ENCODE results near the gene PANX2.

Gene PANX2

DNA sequence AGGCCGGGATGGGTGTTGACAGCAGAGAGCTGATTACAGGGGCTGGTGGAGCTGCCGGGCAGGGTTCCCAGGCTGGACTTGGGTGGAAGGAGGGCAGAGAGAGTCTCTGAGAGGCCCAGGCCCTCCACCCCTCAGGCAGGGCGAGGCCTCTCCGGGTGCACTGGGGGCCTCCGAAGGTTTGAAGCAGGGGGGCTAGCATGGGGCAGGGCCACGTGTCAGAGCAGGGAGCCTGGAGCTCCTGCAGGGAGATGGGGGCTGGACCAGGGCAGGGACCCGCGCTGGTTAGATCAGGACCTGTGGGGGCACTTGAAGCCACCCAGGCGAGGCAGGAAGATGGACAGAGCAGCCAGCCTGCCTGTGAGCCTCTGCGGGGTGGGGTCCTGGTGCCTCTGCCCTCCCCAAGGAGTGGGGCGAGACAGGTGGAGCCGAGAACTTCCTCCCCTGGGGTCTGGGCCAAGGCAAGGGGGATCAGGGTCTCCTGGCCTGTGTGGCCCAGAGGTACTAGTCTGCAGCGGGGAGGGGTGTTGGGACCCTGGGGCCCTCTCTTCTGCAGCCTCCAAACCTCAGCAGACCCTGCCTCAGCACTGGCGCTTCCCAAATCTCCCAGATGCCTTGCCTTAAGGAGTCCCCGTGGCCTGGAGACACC, 911 bp downstream of the PANX2 start:
- no peak for DNase-seq

- DNase-seq: no peak
These were observed 1.5 kb downstream of the PANX2 start for GRCh38 chr22:50171965-50172421.

DNA sequence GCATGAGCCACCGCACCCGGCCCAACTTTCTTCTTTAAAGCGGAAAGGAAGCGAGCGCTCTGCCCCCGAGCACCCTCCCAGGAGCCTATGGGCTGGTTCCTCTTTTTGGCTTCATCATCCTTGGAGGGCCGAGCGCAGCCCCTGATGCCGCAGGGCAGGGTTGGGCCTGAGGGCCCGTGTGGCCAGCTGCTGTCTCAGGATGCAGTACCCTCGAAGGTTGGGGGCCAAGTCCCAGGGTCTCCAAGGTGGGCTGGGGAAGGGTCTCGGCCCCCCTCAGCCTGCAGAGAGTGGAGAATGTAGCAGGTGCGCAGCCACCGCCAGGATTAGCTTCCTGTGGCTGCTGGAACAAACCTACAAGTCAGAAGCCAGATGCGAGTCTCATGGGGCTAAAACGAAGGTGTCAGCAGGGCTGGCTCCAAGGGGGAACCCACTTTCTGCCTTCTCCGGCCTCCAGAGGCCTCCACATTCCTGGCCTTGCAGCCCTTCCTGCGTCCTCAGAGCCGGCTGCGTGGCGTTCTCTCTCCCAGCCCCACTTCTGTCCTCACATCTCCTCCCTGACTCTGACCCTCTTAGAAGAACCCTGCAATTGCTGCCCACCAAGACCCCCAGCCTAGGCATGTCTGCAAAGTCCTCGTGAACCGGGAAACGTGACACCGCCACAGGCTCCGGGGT, 2.9 kb downstream of the PANX2 start:
- DNase-seq: no peak

DNA sequence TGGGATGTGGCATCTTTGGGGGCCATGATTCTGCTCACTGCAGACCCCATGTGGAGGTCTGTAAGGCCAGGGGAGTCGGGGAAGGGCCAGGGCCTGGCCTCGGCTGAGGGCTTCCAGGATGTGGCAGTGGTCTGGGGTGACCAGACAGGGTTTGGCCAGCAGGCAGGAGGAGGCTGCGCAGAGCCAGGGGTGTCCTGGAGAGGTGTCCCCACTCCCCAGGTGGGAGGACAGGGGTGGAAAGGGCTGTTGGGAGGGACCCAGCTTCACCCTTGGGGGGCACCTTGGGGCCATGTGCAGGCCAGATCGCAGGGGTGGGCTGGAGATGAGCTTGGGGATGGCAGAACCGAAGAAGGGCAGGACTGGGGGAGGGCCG, 3.4 kb downstream of the PANX2 start:
- no peak for DNase-seq

DNA sequence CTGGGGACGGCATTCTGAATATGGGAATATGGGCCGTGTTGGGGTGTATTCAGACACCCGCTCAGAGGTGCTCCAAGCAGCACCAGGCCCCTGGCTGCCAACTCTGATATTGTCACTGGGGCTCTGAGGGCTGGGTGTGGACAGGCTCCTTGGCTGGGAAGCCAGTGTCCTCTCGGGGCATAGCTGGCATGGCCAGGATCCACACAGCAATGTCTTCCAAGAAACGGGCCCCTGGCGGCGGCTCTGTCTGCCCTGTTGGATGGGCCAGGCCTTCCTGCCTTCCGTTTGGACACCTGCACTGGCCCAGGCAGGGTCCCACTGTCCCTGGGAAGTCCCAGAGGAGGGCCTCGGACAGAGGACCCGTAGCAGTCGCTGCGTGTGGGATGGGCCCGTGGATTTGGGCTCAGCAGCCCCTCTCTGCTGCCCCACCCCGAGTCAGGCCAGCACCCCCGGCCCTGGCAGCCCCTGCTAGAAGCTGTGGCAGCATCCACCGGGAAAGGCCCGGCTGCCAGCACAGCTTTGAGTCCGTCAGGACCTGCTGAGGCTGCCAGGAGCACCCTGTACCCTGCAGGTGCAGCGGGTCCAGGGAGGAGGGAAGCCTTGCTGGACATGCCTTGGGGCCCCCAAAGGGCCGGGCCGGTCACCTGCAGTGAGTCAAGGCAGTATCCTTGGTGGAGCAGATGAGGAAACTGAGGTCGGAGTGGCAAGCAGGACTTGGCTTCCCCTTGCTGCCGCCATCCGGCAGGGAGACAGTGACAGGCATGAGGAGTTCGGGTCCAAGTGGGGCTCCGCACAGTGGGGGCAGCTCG, 4.1 kb downstream of the PANX2 start:
- DNase-seq: no peak

GRCh38 chr22:50175191-50175461, 4.6 kb downstream of the PANX2 start:
- no peak for DNase-seq

GRCh38 chr22:50175921-50176849, 5.7 kb downstream of the PANX2 start:
- DNase-seq: no peak

DNA sequence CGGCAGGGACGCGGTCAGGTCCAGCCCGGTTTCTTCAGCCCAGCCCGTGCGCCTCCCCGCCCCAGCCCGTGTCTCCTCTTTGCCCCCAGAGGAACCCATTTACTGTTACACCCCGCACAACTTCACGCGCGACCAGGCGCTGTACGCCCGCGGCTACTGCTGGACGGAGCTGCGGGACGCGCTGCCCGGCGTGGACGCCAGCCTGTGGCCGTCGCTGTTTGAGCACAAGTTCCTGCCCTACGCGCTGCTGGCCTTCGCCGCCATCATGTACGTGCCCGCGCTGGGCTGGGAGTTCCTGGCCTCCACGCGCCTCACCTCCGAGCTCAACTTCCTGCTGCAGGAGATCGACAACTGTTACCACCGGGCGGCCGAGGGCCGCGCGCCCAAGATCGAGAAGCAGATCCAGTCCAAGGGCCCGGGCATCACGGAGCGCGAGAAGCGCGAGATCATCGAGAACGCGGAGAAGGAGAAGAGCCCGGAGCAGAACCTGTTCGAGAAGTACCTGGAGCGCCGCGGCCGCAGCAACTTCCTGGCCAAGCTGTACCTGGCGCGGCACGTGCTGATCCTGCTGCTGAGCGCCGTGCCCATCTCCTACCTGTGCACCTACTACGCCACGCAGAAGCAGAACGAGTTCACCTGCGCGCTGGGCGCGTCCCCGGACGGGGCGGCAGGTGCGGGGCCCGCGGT, 6.5 kb downstream of the PANX2 start:
- DNase-seq: no peak

DNA sequence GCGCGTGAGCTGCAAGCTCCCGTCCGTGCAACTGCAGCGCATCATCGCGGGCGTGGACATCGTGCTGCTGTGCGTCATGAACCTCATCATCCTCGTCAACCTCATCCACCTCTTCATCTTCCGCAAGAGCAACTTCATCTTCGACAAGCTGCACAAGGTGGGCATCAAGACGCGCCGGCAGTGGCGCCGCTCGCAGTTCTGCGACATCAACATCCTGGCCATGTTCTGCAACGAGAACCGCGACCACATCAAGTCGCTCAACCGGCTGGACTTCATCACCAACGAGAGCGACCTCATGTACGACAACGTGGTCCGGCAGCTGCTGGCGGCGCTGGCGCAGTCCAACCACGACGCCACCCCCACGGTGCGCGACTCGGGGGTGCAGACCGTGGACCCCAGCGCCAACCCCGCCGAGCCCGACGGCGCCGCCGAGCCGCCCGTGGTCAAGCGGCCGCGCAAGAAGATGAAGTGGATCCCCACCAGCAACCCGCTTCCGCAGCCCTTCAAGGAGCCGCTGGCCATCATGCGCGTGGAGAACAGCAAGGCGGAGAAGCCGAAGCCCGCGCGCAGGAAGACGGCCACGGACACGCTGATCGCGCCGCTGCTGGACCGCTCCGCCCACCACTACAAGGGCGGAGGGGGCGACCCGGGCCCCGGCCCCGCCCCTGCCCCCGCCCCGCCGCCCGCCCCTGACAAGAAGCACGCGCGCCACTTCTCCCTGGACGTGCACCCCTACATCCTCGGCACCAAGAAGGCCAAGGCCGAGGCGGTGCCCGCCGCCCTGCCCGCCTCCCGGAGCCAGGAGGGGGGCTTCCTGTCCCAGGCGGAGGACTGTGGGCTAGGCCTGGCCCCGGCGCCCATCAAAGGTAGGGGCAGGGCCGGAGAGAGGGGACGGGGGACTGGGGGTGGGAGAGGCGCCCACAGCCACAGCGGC, 7.3 kb downstream of the PANX2 start:
- no peak for DNase-seq

DNA sequence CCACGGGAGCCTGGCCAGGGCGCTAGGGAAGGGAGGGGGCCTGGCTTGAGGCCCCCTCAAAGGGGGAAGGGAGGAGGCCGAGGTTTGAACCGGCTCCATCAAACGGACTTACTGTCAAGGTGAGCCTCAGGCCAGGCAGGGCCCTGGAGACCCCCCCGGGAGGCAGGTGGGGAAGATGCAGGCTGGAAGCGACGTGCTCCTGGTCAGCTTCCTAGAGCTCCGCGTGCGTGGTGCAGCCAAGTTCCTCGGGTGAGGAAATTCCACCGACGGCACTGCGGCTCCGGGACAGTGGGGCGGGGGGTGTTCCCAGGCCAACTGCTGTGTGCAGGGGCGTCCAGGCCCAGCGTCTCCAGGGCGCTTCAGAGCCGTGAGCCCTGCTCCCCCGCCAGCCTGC, 7.9 kb downstream of the PANX2 start:
- no peak for DNase-seq

DNA sequence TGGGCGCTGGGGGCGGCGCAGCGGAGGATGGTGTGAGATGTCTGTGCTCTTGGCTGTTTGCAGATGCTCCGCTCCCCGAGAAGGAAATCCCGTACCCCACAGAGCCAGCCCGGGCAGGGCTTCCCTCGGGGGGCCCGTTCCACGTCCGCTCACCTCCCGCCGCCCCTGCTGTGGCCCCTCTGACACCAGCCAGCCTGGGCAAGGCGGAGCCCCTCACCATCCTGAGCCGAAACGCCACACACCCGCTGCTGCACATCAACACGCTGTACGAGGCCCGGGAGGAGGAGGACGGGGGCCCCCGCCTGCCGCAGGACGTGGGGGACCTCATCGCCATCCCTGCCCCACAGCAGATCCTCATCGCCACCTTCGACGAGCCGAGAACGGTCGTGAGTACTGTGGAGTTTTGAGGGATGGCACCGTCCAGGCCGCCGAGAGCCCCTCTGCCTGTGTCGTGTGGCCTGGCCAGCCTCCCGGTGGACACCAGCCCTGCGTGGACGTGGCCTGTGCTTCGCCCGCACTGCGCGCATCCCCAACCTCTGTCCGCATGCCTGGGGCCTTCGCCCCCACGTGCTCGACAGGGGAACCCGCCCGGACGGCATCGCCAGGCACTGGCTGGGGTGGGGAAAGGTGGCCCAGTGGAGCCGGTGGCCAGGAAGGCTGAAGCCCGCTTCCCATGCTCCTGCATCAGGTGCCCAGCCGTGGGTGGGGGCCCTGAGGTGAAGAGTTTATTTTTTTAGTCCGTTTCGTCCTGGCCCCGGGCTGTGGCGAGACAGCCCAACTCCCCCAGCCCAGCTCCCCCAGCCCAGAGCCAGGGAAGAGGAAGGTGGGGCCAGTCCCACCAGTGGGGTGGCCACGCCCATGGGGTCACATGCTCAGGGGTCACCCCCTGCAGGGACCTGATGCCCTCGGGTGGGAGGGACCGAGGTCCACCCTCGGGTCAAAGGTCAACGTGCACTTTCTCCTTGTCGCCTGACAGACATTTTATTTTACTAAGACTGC, 8.6 kb downstream of the PANX2 start:
- no peak for DNase-seq

GRCh38 chr22:50179937-50180726, 9.6 kb downstream of the PANX2 start:
- no peak for DNase-seq

DNA sequence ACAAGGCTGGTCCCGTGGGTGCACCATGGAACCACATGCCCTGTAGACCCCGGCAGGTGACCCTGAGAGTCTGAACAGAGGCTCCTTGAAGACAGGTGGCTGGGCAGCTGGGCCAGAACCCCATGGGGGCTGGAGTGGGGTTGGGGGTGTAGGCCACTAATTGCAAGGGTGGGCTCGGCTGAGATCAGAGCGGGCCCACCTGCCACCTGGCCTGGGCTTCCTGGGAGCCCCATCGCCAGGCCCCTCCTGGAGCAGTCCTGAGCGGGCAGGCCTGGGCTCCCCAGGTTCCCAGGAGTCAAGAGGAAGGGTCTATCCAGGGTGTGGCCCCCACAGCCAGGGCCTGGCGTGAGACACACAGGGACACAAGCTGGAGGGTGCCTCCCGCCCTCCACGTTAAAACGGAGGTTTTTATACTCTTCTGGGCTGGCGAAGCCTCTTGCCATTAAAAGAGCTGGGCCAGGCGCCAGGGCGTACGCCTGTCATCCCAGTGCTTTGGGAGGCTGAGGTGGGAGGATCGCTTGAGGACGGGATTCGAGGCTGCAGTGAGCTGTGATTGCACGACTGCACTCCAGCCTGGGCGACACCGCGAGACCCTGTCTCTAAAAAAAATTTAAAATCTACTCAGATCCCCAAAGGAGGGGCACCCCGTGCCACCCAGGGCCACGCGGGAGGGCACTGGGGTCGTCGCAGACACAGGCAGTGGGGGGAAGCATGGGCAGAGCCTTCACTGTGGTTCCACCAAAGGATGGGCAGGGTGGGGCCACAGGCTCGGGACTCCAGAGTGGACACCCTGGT, 10.4 kb downstream of the PANX2 start:
- DNase-seq: no peak

DNA sequence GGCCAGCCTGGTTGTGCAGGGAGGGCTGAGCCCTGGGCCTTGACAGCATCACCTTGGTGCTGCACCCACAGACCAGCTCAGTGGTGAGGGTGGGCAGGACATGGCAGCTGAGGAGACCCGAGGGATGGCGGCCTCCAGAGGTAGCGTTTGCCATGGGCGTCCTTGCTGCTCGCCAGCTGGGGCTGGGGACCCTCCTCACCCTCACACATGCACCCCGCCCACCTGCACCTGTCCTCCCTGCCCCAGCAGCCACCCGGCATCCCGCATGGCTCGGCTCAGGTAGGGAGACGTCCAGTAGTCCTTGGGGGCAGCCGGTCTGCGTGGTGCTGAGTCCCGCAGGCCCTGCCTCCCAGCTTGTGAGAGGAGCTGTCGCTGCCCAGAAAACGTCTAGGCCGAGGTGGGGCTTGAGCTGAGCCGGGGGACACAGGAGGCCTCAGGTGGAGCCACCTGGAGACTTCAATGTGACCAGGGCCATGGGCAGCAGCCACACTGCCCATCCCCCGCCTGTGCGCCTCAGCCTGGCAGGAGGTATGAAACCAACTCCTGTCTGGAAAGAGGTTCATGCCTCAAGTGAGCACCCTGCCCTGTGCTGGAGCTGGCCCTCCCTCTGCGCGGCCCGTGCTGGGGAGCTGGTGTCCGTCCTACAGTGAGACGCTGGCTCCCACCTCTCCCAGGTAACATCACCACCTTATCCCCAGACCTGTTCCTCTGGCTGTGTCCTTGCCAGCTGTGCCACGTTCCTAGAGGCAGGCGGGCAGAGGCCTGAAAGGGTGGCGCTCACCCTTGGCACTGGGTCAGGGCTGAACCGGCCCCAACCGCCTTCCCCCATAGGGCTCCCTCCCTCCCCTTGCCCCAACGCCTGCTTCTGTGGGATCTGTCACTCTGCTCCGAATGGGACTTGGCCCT, 11.9 kb downstream of the PANX2 start:
- DNase-seq: no peak

DNA sequence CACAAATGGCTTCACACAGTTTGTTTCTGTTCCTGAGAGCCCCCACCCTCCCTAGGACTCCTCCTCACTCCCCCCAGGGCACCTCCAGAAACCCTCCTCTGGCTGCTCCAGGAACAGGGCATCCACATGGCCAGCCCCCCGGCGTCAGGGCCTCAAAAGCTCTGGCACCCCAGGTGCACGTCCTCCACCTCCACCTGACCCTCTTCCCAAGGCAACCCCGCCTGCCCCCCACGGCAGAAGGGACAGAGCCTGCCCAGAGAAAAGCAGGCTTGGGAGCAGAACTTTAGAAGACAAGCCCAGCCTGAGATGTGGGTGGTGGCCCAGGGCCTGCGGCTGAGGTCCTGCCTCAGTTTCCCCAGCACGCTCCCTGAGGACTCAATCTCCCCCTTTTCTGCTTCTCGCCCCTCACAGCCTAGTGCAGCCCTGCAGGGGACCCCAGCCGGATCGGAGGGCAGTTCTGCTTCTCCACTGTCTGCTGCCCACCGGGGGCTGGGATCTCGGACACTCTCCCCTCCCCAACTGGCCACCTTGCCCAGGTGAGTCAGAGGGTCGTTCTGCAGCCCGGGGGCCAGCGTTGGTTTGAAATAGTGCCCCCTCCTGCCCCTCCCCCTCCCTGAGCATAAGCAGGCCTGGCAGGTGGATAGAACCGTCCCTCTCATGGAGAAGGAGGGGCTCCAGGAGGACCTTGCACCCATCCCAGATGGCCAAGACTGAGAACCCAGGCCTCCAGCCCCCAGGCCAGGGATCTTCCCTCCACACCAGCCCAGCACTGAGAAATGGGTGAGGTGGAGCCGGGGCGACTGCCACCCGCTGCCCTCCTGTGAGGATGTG, 12.8 kb downstream of the PANX2 start:
- no peak for DNase-seq

All from central memory CD4-positive, alpha-beta T cell (primary cell).